Muscle of leg (tissue), 11 donors: ENCODE measurements around the gene SETD6. TPM values are rescaled to one million over a fixed set of nuclear protein-coding genes. Genes with fewer than 3 reads are reported as not detected.
"Not testable (repeated sequence)": the region's sequence is repeated elsewhere in the genome, so short reads cannot be mapped to it uniquely, and the experiment has no call there.

Experiments
- DNase-seq: peaks from one replicate; pipeline ENCODE4 v3.0.0; 2013
- H3K27ac ChIP-seq: one replicate; pipeline ENCODE4 v1.5.1; 2013; ENCODE audit warnings: mild to moderate bottlenecking, low read length, control low read depth
- H3K27me3 ChIP-seq: one replicate; pipeline ENCODE4 v1.6.1; 2013; ENCODE audit warnings: low read length; ENCODE audit not compliant: control insufficient read depth, insufficient read depth
- H3K36me3 ChIP-seq: one replicate; pipeline ENCODE4 v1.6.1; 2013; ENCODE audit warnings: low read length; ENCODE audit not compliant: control insufficient read depth, insufficient read depth
- H3K4me1 ChIP-seq: one replicate; pipeline ENCODE4 v1.6.1; 2013; ENCODE audit warnings: low read length; ENCODE audit not compliant: control insufficient read depth, insufficient read depth
- H3K4me3 ChIP-seq: one replicate; pipeline ENCODE4 v1.5.1; 2013; ENCODE audit warnings: low read length, control low read depth
- H3K9me3 ChIP-seq: replicated peaks from 2 replicates; pipeline ENCODE4 v1.6.1; 2013; ENCODE audit warnings: low read depth, low read length; ENCODE audit not compliant: control insufficient read depth
- WGBS: methylation state at CpG from one replicate; pipeline ENCODE4 v1.1.5; 2013; ENCODE audit warnings: missing lambda C conversion rate; ENCODE audit not compliant: insufficient coverage; 5-methylcytosine and 5-hydroxymethylcytosine counted together
- polyA plus RNA-seq, 8 donors: library from polyadenylated mRNA; unstranded; fragments of 120-200 nt; gene quantifications; one replicate each; pipeline versions ENCODE4 v1.2.1 to v1.2.3, GENCODE V29; 2013; ENCODE audit warnings: inconsistent platforms in 1 of 8, low replicate concordance in 1 of 8; ENCODE audit not compliant: insufficient read length in 8 of 8, insufficient read depth in 1 of 8
- total RNA-seq: library from RNA; stranded (reverse); fragments of 120-200 nt; gene quantifications from one replicate; pipeline ENCODE4 v1.2.4, GENCODE V29; 2013

SETD6 gene
- total and polyA plus RNA-seq, 9 donors, result 11.5 to 21.0 (median 14.8) TPM

GRCh38 chr16:58541711-58542110 is 26.4 kb downstream of the SETD6 start:
- Histone ChIP-seq H3K27ac (no peak overlapping the region), H3K9me3 (no peaks in the 10 kb centered on the region), H3K36me3 (peaks cover 72% of the 10 kb centered on the region), H3K4me3 (no peak overlapping the region), H3K27me3 (no peaks in the 10 kb centered on the region), H3K4me1 (no peaks in the 10 kb centered on the region)
- no CpG with 5 or more reads among the region's 2 CpGs for WGBS
- no peak for DNase-seq

- no peak overlapping the region for H3K4me3 ChIP-seq
- H3K27ac ChIP-seq, result no peak overlapping the region
- H3K4me1 ChIP-seq, result no peaks in the 10 kb centered on the region
- no peaks in the 10 kb centered on the region for H3K27me3 ChIP-seq
- 78% methylated on average over 1 of the region's 1 CpG for WGBS
- peaks cover 67% of the 10 kb centered on the region for H3K36me3 ChIP-seq
- DNase-seq, result no peak
- no peaks in the 10 kb centered on the region for H3K9me3 ChIP-seq
Observed at GRCh38 chr16:58542291-58542690, 27.0 kb downstream of the SETD6 start.

DNA sequence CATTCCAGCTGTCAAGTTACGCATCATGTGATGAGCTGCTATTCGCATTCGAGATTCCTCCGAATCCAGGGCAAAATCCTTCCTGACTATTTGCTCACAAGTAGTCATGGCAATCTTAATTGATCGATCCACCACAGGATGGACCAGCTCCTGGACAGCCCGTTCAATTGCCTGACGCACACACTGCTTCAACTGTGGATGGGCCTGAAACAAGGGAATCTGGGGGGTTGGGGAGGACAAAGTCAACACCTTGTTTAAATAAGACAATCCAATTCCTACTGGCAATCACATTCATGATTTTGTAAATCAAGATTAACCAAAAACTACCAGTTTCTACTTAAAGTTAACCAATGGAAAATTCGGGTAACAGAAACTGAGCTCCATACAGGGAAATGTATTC is 28.4 kb downstream of the SETD6 start:
- Histone ChIP-seq H3K27ac (no peak overlapping the region), H3K4me3 (no peak overlapping the region), H3K4me1 (no peaks in the 10 kb centered on the region), H3K9me3 (no peaks in the 10 kb centered on the region), H3K36me3 (peaks cover 54% of the 10 kb centered on the region), H3K27me3 (no peaks in the 10 kb centered on the region)
- DNase-seq, result no peak
- WGBS, result 92% methylated on average over 7 of the region's 8 CpGs

DNA sequence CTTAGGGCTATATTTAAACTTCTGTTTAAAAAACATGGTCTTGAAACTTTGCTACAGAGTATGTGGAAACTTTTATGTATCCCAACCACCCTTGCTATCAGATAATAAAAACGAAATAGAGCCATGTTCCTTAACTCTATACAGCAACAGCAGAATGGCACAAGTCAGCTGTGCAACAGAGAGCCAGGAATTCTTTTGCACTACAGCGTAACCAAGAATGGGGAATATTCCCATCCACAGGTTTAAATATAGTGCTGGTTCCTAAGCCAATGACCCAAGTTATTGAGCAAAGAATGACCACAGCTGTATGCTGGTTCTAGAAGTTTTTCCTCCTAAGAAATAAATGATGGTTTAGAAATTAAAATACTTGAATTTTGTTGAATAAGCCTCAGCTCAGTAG is 33.1 kb downstream of the SETD6 start:
- no peak overlapping the region for H3K27ac ChIP-seq
- no peak for DNase-seq
- H3K4me1 ChIP-seq, result no peaks in the 10 kb centered on the region

GRCh38 chr16:58551496-58551895 is 36.2 kb downstream of the SETD6 start:
- Histone ChIP-seq H3K9me3 (no peaks in the 10 kb centered on the region), H3K27ac (no peak overlapping the region), H3K4me1 (no peaks in the 10 kb centered on the region), H3K4me3 (no peak overlapping the region), H3K36me3 (peaks cover 34% of the 10 kb centered on the region), H3K27me3 (no peaks in the 10 kb centered on the region)
- WGBS, result no CpG with 5 or more reads among the region's 3 CpGs
- DNase-seq, result peak; percentile 50

More for the DNA sequence above, 33.1 kb downstream of the SETD6 start:
- Histone ChIP-seq H3K4me3 (no peak overlapping the region), H3K27me3 (no peaks in the 10 kb centered on the region), H3K9me3 (no peaks in the 10 kb centered on the region), H3K36me3 (peaks cover 42% of the 10 kb centered on the region)
- no CpG with 5 or more reads among the region's 2 CpGs for WGBS

GRCh38 chr16:58556678-58557077 is 41.4 kb downstream of the SETD6 start:
- H3K27me3 ChIP-seq, result no peaks in the 10 kb centered on the region
- no peaks in the 10 kb centered on the region for H3K9me3 ChIP-seq
- no peaks in the 10 kb centered on the region for H3K4me1 ChIP-seq
- 83% methylated on average over 1 of the region's 2 CpGs for WGBS
- H3K36me3 ChIP-seq, result peaks cover 40% of the 10 kb centered on the region
- H3K4me3 ChIP-seq, result no peak overlapping the region
- no peak overlapping the region for H3K27ac ChIP-seq
- DNase-seq, result no peak

- Histone ChIP-seq H3K27ac (no peak overlapping the region), H3K4me3 (no peak overlapping the region), H3K27me3 (no peaks in the 10 kb centered on the region), H3K4me1 (no peaks in the 10 kb centered on the region), H3K9me3 (no peaks in the 10 kb centered on the region), H3K36me3 (peaks cover 44% of the 10 kb centered on the region)
- DNase-seq, result no peak
Observed at GRCh38 chr16:58563235-58563634, 47.9 kb downstream of the SETD6 start.

GRCh38 chr16:58563775-58564174 is 48.5 kb downstream of the SETD6 start:
- H3K27me3 ChIP-seq, result no peaks in the 10 kb centered on the region
- H3K4me3 ChIP-seq, result no peak overlapping the region
- WGBS, result no CpG with 5 or more reads among the region's 4 CpGs
- H3K9me3 ChIP-seq, result no peaks in the 10 kb centered on the region
- H3K36me3 ChIP-seq, result peaks cover 42% of the 10 kb centered on the region
- no peak overlapping the region for H3K27ac ChIP-seq
- DNase-seq, result no peak
- no peaks in the 10 kb centered on the region for H3K4me1 ChIP-seq

DNA sequence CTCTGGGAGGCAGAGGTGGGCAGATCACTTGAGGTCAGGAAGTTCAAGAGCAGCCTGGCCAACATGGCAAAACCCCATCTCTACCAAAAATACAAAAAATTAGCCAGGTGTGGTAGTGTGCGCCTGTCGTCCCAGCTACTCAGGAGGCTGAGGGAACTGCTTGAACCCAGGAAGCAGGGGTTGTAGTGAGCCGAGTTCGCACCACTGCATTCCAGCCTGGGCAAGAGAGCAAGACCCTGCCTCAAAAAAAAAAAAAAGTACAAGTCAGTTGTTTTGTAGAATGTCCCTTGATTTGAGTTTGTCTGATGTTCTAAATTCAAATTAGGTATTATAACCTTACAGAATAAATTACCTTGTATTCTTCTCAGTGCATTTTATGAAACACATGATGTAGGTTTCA is 50.4 kb downstream of the SETD6 start:
- H3K27me3 ChIP-seq, H3K4me1 ChIP-seq, DNase-seq, H3K4me3 ChIP-seq, H3K9me3 ChIP-seq, H3K27ac ChIP-seq: not testable (repeated sequence)
- peaks cover 38% of the 10 kb centered on the region for H3K36me3 ChIP-seq
- WGBS, result no CpG with 5 or more reads among the region's 4 CpGs
